HG02973 (cell line): ENCODE measurements around the gene GRK4.
"Not testable (repeated sequence)": the region's sequence is repeated elsewhere in the genome, so short reads cannot be mapped to it uniquely, and the experiment has no call there.

Source experiments
- ATAC-seq: cut with Tn5 transposase; IDR thresholded peaks from one replicate; pipeline ENCODE4 v1.9.1; 2021; ENCODE audit warnings: moderate library complexity; ENCODE audit not compliant: unreplicated experiment

Gene GRK4

GRCh38 chr4:2930758-2931511 is 32.4 kb upstream of the GRK4 start:
- no peak for ATAC-seq

DNA sequence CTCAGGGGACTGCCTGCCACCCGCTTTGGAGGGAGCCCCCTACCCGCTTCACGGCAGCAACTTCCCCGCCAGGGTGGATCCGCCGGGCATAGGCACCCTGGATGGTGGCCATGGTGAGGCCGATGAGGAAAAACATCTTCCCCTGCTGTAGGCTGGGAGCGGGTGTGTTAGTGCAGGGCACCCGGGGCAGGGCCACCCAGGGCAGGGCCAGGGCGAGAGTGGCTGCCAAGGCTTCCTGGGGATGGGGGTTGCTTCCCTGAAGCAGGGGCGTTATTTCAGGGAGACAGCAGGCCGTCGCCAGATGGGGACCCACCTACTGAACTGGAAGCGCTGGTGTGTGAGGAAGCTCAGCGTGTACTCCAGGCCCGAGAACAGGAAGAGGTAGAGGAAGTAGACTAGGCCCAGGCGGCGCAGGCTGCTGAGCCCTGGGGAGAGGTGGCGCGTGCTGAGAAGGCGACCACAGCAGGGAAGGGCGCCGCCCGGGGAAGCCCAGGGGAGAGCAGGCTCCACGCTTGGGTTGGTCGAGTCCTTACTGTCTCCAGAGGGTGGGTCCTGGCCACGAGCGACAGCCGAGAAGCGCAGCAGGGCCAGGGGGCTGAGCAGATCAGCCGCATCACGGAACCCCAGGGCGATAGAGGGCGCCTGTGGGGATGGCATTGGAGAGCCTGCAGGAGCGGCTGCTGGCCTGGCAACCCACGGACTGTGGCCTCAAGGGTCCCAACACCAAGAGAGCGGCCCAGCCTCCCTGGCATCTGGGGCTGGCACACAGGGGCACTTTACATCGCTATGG is 31.7 kb upstream of the GRK4 start:
- peak; percentile 30 for ATAC-seq

DNA sequence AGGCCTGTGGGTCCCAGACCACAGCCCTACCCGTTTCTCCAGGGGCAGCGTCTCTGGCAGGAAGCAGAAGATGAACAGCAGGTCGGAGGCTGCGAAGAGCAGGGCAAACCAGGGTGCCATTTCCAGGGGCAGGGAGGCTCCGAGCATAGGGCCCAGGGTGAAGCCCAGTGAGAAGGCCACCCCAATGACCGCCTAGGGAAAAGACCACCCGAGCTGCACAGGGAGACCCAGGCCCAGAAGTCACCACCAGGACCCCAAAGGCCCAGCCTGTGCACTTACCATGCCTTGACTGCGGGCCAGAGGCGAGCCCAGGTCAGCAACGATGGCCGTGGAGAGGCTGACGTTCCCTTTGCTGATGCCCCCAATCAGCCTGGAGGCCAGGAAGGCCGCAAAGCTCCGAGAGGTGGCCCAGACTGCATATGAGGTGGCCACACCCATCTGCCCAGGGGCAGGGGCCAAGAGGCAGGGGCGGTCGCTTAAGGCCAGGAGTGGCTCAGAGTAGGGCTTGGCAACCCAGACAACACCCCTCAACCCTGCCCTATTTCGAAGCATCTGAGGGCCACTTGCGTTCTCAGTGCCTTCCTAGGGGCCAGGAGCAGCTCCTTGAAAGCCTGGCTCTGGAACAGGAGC is 30.9 kb upstream of the GRK4 start:
- ATAC-seq, result no peak

DNA sequence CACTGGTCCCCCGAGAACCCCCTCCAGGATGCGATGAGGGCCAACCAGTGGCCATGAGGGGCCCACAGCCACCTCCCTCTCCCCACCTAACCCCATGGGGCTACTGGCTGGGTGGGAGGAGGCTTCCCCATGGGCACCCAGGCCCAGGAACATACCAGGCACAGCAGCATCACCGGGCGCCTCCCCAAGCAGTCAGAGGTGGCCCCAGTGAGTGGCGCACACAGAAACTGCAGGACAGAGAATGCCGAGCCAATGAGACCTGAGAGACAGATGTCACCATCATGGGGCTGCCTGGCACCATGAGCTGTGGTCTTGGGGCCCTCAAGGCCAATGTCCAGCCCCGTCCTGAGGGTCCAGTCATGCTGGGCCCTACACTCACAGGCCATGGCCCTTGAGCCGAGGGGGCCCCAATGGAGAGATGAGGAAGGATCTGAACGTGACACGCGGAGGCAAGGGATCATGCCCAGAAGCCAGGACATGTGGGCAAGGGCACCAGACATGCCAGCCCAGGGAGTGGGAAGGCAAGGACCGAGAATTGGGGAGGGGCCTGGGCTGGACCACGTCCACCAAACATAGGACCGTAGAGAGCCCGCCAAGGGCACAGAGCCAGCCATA is 30.3 kb upstream of the GRK4 start:
- ATAC-seq, result no peak

- no peak for ATAC-seq
Observed at GRCh38 chr4:2933566-2934076, 29.8 kb upstream of the GRK4 start.

- ATAC-seq, result no peak
Observed at GRCh38 chr4:2934077-2934812, 29.1 kb upstream of the GRK4 start.

GRCh38 chr4:2934813-2935761 is 28.3 kb upstream of the GRK4 start:
- ATAC-seq, result peak; percentile 32

GRCh38 chr4:2935762-2936743 is 27.3 kb upstream of the GRK4 start:
- no peak for ATAC-seq

DNA sequence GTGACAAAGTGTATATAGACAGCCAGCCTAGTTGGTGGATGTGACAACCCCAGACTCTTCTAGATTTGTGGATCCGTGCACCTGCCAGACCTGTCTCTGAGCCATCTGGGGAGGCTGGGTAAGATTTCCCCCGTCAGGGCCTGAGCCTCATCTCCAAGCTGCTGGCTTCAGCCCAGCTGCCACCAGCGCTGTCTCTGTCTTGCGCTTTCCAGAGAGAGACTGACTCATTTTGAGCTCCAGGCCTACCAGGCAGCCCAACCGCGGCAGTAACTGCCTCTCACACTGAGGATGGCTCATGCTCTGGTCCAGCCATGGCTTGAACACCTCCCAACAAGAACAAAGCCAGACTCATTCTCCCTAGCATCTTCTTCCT is 26.6 kb upstream of the GRK4 start:
- peak; percentile 33 for ATAC-seq

GRCh38 chr4:2937146-2937857 is 26.1 kb upstream of the GRK4 start:
- no peak for ATAC-seq

DNA sequence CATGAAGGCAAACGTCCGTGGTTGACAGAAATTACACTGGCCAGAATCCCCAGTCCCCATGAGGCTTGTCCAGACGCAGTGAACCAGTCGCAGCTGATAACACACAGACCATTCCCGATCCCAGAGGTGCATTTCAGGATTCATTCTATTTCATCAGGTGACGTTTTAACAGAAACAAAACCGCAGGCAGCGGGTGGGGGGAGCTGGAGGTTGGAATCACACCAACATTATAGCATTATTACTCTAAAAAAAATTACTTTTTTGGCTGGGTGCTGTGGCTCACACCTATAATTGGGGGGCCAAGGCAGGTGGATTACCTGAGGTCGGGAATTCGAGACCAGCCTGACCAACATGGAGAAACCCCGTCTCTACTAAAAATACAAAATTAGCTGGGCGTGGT is 25.4 kb upstream of the GRK4 start:
- no peak for ATAC-seq

DNA sequence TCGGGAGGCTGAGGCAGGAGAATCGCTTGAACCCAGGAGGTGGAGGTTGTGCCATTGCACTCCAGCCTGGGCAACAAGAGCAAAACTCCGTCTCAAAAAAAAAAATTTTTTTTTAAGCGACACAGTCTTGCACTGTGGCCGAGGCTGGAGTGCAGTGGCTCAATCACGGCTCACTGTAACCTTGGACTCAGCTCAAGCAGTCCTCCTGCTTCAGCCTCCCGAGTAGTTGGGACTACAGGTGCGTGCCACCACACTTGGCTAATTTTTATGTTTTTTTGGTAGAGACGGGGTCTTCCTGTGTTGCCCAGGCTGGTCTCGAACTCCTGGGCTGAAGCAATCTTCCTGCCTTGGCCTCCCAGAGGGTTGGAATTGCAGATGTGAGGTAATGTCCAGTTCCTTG is 25.0 kb upstream of the GRK4 start:
- ATAC-seq, result not testable (repeated sequence)

DNA sequence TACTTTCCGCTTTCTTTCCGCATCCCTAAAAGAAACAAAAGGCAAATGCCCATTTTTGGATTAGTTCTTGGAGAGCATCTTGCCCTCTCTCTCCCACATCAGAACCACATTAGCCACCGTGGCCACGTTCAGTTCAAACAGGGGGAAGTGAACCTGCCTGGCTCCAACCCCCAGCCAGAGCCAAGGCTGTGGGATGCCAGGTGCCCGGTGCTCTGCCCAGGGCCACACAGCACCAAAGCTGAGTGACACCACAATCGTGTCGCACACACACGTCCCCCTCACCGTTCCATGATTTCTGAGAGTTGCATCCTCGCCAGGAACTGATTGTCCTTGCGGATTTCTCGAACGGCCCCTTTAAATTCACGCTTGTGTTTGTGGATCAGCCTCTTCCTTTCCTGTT is 24.5 kb upstream of the GRK4 start:
- no peak for ATAC-seq

DNA sequence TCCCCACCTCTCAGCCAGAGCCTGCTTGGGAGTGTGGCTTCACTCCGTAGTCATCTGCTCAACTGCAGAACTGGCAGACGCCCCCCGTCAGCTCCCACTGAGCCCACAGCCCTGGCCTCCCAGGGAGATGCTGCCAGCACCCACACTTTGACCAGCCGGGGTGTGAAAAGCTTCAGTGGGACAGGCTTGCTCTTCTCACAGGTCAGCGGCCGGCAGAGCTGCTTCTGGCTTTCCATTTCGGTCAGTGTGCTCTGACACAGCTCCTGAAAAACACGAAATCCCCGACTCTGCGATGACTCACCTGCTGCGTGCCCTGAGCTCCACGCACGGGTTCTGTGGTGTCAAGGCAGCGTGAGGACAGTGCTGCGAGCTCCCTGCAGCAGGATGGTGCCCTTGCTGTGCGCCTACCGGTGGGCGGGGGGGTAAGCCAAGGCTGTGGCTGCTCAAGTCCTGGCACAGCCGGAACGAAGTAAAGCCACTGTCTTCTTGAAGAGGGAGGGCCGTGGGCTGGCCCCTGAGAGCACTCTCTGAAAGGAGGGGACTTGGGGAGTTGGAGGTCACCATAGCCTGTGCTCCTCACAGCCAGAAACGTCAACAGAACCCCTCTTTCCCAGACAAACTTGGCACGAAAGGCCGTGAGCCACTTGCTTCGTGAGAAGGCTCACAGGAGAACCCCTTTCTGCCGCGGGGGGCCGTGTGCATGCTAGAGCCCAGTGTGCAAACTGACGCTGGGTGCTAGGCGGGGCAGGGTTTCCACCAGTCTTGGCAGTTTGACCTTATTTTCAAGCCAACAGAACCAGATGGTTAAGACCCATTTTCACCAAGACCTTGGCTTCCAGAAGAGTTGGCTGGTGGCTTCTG is 23.8 kb upstream of the GRK4 start:
- no peak for ATAC-seq

GRCh38 chr4:2940267-2941137 is 22.9 kb upstream of the GRK4 start:
- ATAC-seq, result no peak
